Neural cell (in vitro differentiated cells): ENCODE measurements around the gene SPR.

Experiments
- EP300 ChIP-seq: fragments of 450-650 bp; conservative IDR thresholded peaks from 2 replicates; pipeline ENCODE4 v1.6.1; 2014; ENCODE audit warnings: antibody characterized with exemption, mild to moderate bottlenecking, moderate library complexity; ENCODE audit not compliant: poor library complexity, severe bottlenecking
- EZH2 ChIP-seq: fragments of 200-600, 300-800 bp; shearing (Covaris generic), sonication (generic); IDR thresholded peaks from 2 replicates; pipeline ENCODE4 v1.6.1; 2014; ENCODE audit warnings: antibody characterized with exemption, low read length, borderline replicate concordance, mild to moderate bottlenecking; ENCODE audit not compliant: insufficient read depth, poor library complexity, severe bottlenecking
- RAD21 ChIP-seq: fragments of 450-650 bp; conservative IDR thresholded peaks from 2 replicates; pipeline ENCODE4 v1.6.1; 2014; ENCODE audit warnings: antibody characterized with exemption, mild to moderate bottlenecking, moderate library complexity
- TAF1 ChIP-seq: IDR thresholded peaks from 2 replicates; pipeline ENCODE4 v1.6.1; 2012; ENCODE audit warnings: low read depth
- TF ChIP-seq, protein P1 (sequence below): IDR thresholded peaks from 2 replicates; pipeline ENCODE4 v1.6.1; 2012; ENCODE audit warnings: borderline replicate concordance
- TF ChIP-seq, protein P2 (sequence below): fragments of 450-650 bp; IDR thresholded peaks from 2 replicates; pipeline ENCODE4 v1.5.1; 2014; ENCODE audit warnings: antibody characterized with exemption, mild to moderate bottlenecking, moderate library complexity; ENCODE audit not compliant: poor library complexity, severe bottlenecking

DNA sequence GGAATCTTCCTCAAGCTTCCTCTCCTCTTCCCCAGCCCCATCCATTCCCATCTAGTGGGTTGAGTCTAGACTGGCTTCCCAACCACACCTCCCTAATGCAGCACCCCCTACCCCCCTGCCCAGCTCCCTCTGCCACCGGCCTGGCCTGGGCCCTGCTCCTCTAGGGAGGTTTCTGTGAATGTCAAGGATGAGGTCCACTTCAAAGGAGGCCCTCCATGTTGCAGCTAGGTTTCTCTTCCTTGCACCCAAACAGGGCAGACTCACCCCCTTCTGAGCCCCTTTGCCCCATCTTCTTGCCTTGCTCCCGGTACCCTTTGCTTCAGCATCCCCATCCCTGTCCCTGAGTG is 48.4 kb downstream of the SPR start:
- TF ChIP-seq, protein P1, sequence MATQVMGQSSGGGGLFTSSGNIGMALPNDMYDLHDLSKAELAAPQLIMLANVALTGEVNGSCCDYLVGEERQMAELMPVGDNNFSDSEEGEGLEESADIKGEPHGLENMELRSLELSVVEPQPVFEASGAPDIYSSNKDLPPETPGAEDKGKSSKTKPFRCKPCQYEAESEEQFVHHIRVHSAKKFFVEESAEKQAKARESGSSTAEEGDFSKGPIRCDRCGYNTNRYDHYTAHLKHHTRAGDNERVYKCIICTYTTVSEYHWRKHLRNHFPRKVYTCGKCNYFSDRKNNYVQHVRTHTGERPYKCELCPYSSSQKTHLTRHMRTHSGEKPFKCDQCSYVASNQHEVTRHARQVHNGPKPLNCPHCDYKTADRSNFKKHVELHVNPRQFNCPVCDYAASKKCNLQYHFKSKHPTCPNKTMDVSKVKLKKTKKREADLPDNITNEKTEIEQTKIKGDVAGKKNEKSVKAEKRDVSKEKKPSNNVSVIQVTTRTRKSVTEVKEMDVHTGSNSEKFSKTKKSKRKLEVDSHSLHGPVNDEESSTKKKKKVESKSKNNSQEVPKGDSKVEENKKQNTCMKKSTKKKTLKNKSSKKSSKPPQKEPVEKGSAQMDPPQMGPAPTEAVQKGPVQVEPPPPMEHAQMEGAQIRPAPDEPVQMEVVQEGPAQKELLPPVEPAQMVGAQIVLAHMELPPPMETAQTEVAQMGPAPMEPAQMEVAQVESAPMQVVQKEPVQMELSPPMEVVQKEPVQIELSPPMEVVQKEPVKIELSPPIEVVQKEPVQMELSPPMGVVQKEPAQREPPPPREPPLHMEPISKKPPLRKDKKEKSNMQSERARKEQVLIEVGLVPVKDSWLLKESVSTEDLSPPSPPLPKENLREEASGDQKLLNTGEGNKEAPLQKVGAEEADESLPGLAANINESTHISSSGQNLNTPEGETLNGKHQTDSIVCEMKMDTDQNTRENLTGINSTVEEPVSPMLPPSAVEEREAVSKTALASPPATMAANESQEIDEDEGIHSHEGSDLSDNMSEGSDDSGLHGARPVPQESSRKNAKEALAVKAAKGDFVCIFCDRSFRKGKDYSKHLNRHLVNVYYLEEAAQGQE: no peak
- TF ChIP-seq RAD21 (no peak), TAF1 (no peak), EP300 (no peak), EZH2 (no peak)
- TF ChIP-seq, protein P2, sequence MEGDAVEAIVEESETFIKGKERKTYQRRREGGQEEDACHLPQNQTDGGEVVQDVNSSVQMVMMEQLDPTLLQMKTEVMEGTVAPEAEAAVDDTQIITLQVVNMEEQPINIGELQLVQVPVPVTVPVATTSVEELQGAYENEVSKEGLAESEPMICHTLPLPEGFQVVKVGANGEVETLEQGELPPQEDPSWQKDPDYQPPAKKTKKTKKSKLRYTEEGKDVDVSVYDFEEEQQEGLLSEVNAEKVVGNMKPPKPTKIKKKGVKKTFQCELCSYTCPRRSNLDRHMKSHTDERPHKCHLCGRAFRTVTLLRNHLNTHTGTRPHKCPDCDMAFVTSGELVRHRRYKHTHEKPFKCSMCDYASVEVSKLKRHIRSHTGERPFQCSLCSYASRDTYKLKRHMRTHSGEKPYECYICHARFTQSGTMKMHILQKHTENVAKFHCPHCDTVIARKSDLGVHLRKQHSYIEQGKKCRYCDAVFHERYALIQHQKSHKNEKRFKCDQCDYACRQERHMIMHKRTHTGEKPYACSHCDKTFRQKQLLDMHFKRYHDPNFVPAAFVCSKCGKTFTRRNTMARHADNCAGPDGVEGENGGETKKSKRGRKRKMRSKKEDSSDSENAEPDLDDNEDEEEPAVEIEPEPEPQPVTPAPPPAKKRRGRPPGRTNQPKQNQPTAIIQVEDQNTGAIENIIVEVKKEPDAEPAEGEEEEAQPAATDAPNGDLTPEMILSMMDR: no peak
